Activated CD8-positive, alpha-beta T cell treated with anti-CD3 and anti-CD28 coated beads for 36 hours (primary cell): ENCODE measurements around the gene PVALB. TPM values are rescaled to one million over a fixed set of nuclear protein-coding genes. Genes with fewer than 3 reads are reported as not detected.

ENCODE experiments used
- ATAC-seq: fragments of 200-7000 bp; cut with Tn5 transposase; one replicate; pipeline ENCODE4 v1.10.0; 2021; ENCODE audit warnings: mild to moderate bottlenecking, moderate library complexity
- CTCF ChIA-PET: fragments of 350-600 bp; sonication (Branson Sonifier 250); formaldehyde crosslinking; loops from one replicate; lab custom pipeline; 2021; ENCODE audit warnings: antibody characterized with exemption; lab: Charles Lee
- POLR2A ChIA-PET: fragments of 350-600 bp; sonication (Branson Sonifier 250); formaldehyde crosslinking; loops from one replicate; lab custom pipeline; 2021; ENCODE audit warnings: antibody characterized with exemption; lab: Charles Lee
- DNase-seq: peaks from one replicate; pipeline ENCODE4 v3.0.0-alpha.2; 2020
- H3K27ac Mint-ChIP-seq: one replicate; pipeline ENCODE4 v1.8.0; 2021; ENCODE audit warnings: mild to moderate bottlenecking, mixed read lengths
- H3K27me3 Mint-ChIP-seq: one replicate; pipeline ENCODE4 v1.8.0; 2021; ENCODE audit warnings: mixed read lengths
- H3K36me3 Mint-ChIP-seq: one replicate; pipeline ENCODE4 v1.8.0; 2021; ENCODE audit warnings: low read depth, mixed read lengths
- H3K4me1 Mint-ChIP-seq: one replicate; pipeline ENCODE4 v1.8.0; 2021; ENCODE audit warnings: low read depth, mixed read lengths
- H3K4me3 Mint-ChIP-seq: one replicate; pipeline ENCODE4 v1.8.0; 2021; ENCODE audit warnings: mild to moderate bottlenecking, moderate library complexity, mixed read lengths
- H3K9me3 Mint-ChIP-seq: one replicate; pipeline ENCODE4 v1.8.0; 2021; ENCODE audit warnings: mixed read lengths
- intact Hi-C: fragments of 100-400 bp; cut with micrococcal nuclease; formaldehyde crosslinking; loops from one replicate; pipeline ENCODE4 v1.10.0; 2022
- total RNA-seq, 2 experiments: library from RNA; stranded (reverse); gene quantifications; one replicate each; pipeline ENCODE4 v1.2.3, GENCODE V29; 2021
- TF ChIP-seq, protein P1 (sequence below): fragments of 200-600 bp; IDR thresholded peaks from one replicate; pipeline ENCODE4 v1.8.0; 2022; ENCODE audit warnings: antibody characterized with exemption, mild to moderate bottlenecking

Gene PVALB
- total RNA-seq, 2 experiments from 2014 or later = not detected

DNA sequence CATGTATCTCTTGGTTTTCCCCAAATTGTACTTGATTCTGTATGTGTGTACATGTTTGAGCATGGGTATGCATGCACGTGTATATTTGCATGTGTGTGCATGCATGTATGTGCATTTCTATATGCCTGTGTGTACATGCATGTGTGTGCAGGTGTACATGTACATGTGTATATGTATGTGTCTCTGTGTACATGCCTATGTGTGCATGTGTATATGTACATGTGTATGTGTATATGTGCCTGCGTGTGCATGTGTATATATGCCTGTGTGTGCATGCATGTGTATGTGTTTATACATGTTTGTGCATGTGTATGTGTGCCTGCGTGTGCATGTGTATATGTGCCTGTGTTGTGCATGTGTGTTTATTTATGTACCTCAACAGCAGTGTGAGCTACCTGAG lies 38.6 kb upstream of the PVALB start:
- ChIA-PET POLR2A (interaction anchor here (1.2 kb wide), 1 partner anchor 73 kb away, joined by 3 read pairs; no protein-coding TSS in a partner anchor), CTCF (interaction anchor here (0.6 to 7.1 kb wide), 37 partner anchors 8 to 364 kb away, joined by 3 to 129 read pairs (median 7); partner anchors contain the start of gene IFT27)
- TF ChIP-seq, protein P1, sequence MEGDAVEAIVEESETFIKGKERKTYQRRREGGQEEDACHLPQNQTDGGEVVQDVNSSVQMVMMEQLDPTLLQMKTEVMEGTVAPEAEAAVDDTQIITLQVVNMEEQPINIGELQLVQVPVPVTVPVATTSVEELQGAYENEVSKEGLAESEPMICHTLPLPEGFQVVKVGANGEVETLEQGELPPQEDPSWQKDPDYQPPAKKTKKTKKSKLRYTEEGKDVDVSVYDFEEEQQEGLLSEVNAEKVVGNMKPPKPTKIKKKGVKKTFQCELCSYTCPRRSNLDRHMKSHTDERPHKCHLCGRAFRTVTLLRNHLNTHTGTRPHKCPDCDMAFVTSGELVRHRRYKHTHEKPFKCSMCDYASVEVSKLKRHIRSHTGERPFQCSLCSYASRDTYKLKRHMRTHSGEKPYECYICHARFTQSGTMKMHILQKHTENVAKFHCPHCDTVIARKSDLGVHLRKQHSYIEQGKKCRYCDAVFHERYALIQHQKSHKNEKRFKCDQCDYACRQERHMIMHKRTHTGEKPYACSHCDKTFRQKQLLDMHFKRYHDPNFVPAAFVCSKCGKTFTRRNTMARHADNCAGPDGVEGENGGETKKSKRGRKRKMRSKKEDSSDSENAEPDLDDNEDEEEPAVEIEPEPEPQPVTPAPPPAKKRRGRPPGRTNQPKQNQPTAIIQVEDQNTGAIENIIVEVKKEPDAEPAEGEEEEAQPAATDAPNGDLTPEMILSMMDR = no peak
- Mint-ChIP-seq H3K27me3 (peaks cover 7% of the 10 kb centered on the region), H3K36me3 (peaks cover 3% of the 10 kb centered on the region), H3K4me1 (peaks cover 18% of the 10 kb centered on the region), H3K27ac (no peak overlapping the region), H3K4me3 (no peak overlapping the region), H3K9me3 (no peaks in the 10 kb centered on the region)
- intact Hi-C loops = loop anchor here (5.0 kb wide), 1 partner anchor 122 kb away; no protein-coding TSS in a partner anchor
- DNase-seq (no peak), ATAC-seq (no peak)

DNA sequence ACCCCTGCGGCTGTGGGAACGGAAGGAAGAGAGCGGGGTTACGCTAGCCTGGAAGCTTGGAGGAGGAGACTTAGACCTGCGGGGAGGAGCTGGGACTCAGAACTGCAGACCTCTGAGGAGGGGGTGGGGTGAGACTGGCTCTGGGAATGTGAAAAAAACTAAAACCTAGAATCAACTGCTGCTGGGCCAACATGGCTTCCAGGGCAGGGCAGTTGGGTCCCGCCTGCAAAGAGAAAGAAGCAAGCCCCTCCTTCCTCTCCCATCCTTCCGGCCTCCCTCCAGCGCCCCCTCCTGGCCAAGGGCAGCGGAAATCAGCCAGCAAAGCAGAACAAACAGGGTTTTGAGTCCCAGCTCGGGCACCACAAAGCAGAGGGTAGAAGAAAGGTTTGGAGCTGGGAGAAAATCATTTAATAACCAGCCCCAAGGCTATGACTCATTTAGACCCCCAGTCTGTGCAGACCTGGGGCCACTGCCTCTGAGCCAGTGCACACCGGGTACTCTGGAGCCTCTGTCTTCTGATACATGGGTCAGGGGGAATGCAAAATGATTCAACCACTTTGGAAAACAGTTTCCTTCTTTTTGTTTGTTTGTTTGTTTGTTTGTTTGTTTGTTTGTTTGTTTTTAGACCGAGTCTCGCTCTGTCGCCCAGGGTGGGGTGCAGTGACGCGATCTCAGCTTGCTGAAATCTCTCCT lies 36.7 kb upstream of the PVALB start:
- H3K27ac Mint-ChIP-seq = peak overlapping the region; percentile 88
- DNase-seq (peak; percentile 95), ATAC-seq (peak; percentile 91)
- peaks cover 11% of the 10 kb centered on the region for H3K4me1 Mint-ChIP-seq
- intact Hi-C loops = no loop called here
- peaks cover 3% of the 10 kb centered on the region for H3K36me3 Mint-ChIP-seq
- POLR2A ChIA-PET = no interaction called here
- H3K4me3 Mint-ChIP-seq = peak overlapping the region; percentile 48
- TF ChIP-seq, protein P1 = peak; percentile 69
- CTCF ChIA-PET = interaction anchor here (0.6 to 2.6 kb wide), 35 partner anchors 8 to 309 kb away, joined by 3 to 28 read pairs (median 4); no protein-coding TSS in a partner anchor
- H3K27me3 Mint-ChIP-seq = peaks cover 7% of the 10 kb centered on the region
- H3K9me3 Mint-ChIP-seq = no peaks in the 10 kb centered on the region

DNA sequence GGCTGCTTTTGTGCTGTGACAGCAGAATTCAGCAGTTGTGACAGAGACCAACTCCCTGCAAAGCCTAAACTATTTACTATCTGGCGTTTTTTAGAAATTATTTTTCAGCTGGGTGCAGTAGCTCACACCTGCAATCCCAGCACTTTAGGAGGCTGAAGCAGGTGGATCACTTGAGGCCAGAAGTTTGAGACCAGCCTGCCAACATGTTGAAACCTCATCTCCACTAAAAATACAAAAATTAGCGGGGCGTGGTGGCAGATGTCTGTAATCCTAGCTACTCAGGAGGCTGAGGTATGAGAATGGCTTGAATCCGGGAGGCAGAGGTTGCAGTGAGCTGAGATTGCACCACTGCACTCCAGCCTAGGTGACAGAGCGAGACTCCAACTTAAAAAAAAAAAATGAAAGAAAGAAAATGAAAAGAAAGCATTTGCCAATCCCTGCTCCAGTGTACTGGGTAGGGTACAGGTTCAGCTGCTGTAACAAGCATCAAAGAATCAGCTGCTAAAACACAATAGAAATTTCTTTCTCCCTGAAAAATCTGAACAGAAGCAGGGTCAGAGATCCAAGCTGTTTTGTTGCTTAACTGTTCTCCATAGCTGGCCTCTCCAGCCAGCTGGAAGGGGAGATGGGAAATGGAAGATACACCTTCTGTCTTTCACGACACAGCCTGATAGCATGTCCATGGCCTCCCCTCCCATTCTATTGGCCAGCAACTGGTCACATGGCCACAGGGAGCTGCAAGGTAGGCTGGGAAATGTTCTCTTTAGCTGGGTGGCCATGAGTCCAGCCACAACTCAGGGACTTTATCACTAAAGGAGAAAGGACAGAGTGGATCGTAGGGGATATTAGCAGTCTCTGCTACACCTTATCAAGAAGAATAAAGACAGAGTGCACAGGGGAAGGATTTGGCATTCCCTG lies 35.5 kb upstream of the PVALB start:
- POLR2A ChIA-PET = interaction anchor here (0.6 to 1.2 kb wide), 3 partner anchors 8 to 1421 kb away, joined by 3 to 4 read pairs (median 3); partner anchors contain the start of gene NCF4
- no peak for ATAC-seq
- intact Hi-C loops = no loop called here
- CTCF ChIA-PET = interaction anchor here (0.9 to 2.6 kb wide), 23 partner anchors 7 to 305 kb away, joined by 3 to 28 read pairs (median 5); partner anchors contain the start of gene IFT27
- DNase-seq = no peak
- H3K4me3 Mint-ChIP-seq = no peak overlapping the region
- H3K27me3 Mint-ChIP-seq = peaks cover 5% of the 10 kb centered on the region
- no peaks in the 10 kb centered on the region for H3K9me3 Mint-ChIP-seq
- peaks cover 11% of the 10 kb centered on the region for H3K4me1 Mint-ChIP-seq
- TF ChIP-seq, protein P1 = no peak
- no peak overlapping the region for H3K27ac Mint-ChIP-seq
- H3K36me3 Mint-ChIP-seq = peaks cover 3% of the 10 kb centered on the region

DNA sequence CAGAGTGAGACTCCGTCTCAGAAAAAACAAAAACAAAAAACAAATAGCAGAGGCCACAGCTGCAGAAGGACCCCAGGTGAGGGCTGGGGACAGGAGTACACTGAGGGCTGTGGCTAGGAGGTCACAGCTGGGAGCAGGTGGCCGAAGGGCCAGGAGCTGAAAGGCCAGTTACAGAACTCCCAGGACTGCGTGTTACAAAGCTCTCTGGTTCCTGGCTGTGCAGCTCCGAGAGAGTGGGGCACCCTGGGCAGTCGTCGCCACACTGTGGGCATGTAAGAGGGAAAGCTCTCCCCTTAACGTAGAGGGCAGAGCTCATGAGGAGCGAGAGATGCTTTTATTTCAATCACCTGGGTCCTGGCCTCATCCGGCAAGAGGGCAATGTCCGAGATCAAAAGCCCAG lies 33.8 kb upstream of the PVALB start:
- Mint-ChIP-seq H3K27me3 (peaks cover 7% of the 10 kb centered on the region), H3K36me3 (peaks cover 3% of the 10 kb centered on the region), H3K27ac (no peak overlapping the region), H3K4me3 (no peak overlapping the region), H3K4me1 (peaks cover 6% of the 10 kb centered on the region), H3K9me3 (no peaks in the 10 kb centered on the region)
- POLR2A ChIA-PET = no interaction called here
- CTCF ChIA-PET = interaction anchor here (1.1 kb wide), 1 partner anchor 93 kb away, joined by 3 read pairs; no protein-coding TSS in a partner anchor
- DNase-seq (no peak), ATAC-seq (no peak)
- TF ChIP-seq, protein P1 = no peak
- intact Hi-C loops = no loop called here
